ENCODE results near the gene KLHDC7A.

The KLHDC7A gene

DNA sequence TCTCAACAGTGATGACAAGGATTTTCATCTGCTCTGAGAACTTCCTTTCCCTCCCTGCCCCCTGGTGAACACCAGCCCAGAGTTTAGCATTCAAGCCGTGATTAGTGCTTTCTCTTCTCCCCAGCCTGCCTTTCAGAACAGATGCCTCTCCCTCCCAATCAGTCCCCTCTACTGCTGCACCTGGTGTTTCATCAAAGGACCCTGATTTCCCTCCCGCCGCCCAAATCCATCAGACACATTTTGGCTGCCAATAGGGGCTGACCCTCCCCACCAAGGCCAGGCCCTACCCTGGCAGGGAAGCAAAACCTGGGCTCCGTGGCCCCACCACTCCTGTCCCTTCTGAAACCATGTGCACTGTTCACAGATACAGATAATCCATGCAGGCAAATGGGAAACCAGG is 34.0 kb upstream of the KLHDC7A start:
- H3K27me3 ChIP-seq (ENCODE audit: insufficient read depth, low read depth, severe bottlenecking): no peaks in the 10 kb centered on the region
- no peaks in the 10 kb centered on the region for H3K36me3 ChIP-seq
- H3K27ac ChIP-seq: peak overlapping the region; percentile 62; the same call in 1 of the 2 replicates
- H3K9me3 ChIP-seq (ENCODE audit: severe bottlenecking): no peaks in the 10 kb centered on the region
- peak; percentile 24 for DNase-seq
- no peak overlapping the region for H3K4me3 ChIP-seq (ENCODE audit: low read depth, low read length)
- TF ChIP-seq, protein P1, sequence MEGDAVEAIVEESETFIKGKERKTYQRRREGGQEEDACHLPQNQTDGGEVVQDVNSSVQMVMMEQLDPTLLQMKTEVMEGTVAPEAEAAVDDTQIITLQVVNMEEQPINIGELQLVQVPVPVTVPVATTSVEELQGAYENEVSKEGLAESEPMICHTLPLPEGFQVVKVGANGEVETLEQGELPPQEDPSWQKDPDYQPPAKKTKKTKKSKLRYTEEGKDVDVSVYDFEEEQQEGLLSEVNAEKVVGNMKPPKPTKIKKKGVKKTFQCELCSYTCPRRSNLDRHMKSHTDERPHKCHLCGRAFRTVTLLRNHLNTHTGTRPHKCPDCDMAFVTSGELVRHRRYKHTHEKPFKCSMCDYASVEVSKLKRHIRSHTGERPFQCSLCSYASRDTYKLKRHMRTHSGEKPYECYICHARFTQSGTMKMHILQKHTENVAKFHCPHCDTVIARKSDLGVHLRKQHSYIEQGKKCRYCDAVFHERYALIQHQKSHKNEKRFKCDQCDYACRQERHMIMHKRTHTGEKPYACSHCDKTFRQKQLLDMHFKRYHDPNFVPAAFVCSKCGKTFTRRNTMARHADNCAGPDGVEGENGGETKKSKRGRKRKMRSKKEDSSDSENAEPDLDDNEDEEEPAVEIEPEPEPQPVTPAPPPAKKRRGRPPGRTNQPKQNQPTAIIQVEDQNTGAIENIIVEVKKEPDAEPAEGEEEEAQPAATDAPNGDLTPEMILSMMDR (IDR thresholded peaks at IDR 0.05; ENCODE audit: low read depth, low read length): no peak

DNA sequence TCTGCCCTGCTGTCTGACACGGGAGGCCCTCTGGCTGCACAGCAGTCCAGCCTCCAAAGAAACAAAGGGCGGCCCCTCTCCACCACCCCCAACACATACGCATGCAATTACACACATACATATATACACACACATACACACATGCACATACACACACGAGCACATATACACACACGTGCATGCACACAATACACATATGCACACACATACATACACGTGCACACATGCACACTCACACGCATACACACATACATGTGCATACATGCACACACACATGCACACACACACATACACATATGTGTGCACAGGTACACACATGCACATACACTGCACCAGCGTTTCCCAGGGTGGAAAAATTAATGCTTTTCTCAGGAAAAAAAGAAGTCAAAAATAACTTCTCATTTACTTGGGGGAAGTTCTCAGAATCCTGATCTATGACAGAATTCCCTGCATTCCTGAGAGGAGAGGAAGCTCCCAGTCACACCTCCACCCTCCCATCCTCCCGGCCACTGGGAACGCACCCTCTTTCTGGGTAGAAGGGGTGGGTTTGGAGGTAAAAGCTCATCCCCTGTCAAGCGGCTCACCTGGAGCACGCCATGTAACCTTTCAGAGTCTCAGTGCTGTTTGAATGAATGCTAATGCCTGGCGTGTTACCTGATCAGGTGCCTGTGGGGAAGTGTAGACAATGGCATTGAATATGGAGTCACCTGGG is 33.1 kb upstream of the KLHDC7A start:
- DNase-seq: no peak
- H3K36me3 ChIP-seq: no peaks in the 10 kb centered on the region
- TF ChIP-seq, protein P1 (IDR thresholded peaks at IDR 0.05; ENCODE audit: low read depth, low read length): no peak
- H3K9me3 ChIP-seq (ENCODE audit: severe bottlenecking): no peaks in the 10 kb centered on the region
- H3K27ac ChIP-seq: no peak overlapping the region
- H3K27me3 ChIP-seq (ENCODE audit: insufficient read depth, low read depth, severe bottlenecking): no peaks in the 10 kb centered on the region
- no peak overlapping the region for H3K4me3 ChIP-seq (ENCODE audit: low read depth, low read length)

DNA sequence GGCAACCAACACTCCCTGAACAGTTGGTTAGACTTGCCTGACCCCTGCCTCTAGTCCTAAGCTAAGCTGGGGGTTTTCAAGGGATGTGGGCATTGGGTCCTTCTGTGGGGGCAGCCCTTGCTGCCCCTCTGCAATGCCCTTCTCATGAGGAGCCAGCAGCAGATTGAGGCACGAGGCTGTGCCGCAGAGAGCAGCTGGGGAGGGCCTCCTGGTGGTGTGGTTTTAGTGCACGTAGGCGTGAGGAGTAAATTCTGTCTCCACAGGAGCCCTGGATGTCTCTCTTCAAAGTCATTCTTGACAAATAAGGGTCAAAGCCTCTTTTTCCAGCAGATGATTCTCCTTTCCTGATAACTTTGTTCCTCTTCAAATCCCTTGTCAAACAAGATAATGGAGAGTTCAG is 31.8 kb upstream of the KLHDC7A start:
- Histone ChIP-seq H3K36me3 (no peaks in the 10 kb centered on the region), H3K27me3 (ENCODE audit: insufficient read depth, low read depth, severe bottlenecking) (no peaks in the 10 kb centered on the region), H3K4me3 (ENCODE audit: low read depth, low read length) (no peak overlapping the region), H3K27ac (no peak overlapping the region), H3K9me3 (ENCODE audit: severe bottlenecking) (no peaks in the 10 kb centered on the region)
- DNase-seq: no peak
- TF ChIP-seq, protein P1 (IDR thresholded peaks at IDR 0.05; ENCODE audit: low read depth, low read length): no peak

DNA sequence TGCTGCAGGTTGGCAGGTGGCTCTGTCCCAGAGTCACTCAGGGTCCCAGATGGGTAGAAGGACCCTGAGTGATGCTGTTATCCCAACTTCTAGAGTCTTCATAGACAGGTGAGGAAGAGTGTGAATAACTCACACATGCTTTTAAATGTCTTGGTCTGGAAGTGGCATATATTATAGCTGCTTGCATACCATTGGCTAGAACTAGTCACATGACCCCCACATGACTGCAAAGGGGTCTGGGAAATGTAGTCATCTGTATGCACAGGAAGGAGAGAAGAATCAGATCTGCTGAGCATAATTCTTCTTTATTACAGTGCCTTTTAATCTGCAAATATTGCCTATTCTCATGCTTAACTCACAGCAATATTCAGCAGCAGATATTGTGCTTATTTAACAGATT is 28.2 kb upstream of the KLHDC7A start:
- Histone ChIP-seq H3K9me3 (ENCODE audit: severe bottlenecking) (no peaks in the 10 kb centered on the region), H3K27me3 (ENCODE audit: insufficient read depth, low read depth, severe bottlenecking) (no peaks in the 10 kb centered on the region), H3K4me3 (ENCODE audit: low read depth, low read length) (no peak overlapping the region), H3K36me3 (no peaks in the 10 kb centered on the region), H3K27ac (no peak overlapping the region)
- TF ChIP-seq, protein P1 (IDR thresholded peaks at IDR 0.05; ENCODE audit: low read depth, low read length): no peak
- DNase-seq: no peak

DNA sequence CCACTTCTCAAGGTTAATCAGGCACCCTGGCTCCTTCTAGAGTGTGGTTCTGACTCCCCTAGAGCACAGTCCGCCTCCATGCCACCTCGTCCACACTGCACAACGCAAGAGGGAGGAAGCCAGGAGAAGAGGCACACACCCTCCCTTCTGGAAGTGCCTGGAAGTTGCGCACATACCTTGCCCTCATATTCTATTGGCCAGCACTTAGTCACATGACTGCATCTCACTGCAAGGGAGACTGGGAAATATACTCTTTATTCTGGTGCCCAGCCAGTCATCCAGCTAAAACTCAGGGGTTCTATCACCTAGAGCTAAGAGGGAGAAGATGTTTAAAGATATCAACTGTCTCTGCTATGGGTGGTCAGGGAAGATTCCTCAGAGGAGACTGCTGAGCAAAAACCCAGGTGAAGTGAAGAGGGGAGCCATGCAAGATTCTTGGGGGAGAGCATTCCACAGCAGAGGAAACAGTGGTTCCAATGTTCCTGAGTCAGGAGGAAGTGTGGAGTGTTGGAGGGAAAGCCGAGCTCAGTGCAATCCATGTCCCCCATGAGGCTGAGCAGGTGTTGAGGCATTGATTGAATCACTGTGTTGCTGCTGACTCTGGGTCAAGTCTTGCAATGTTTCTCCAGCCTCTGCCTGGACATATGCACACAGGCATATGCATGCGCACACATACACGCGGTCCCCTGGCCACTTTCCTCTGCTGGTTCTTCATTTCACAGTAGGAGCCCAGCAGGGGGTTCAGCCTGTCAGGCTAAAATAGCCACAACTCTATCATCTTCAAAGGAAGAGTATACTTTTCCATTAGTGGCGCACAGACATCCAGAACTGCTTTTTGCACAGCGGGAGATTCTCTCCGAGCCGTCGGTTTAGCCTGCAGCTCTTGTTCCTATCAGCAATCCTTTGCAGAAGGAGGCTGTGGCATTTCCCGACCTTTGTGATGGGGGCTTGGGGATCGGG is 22.3 kb upstream of the KLHDC7A start:
- Histone ChIP-seq H3K36me3 (no peaks in the 10 kb centered on the region), H3K4me3 (ENCODE audit: low read depth, low read length) (no peak overlapping the region), H3K27me3 (ENCODE audit: insufficient read depth, low read depth, severe bottlenecking) (no peaks in the 10 kb centered on the region), H3K9me3 (ENCODE audit: severe bottlenecking) (no peaks in the 10 kb centered on the region), H3K27ac (no peak overlapping the region)
- DNase-seq: no peak
- TF ChIP-seq, protein P1 (IDR thresholded peaks at IDR 0.05; ENCODE audit: low read depth, low read length): no peak
